ENCODE measurements around the gene TSFM. TPM values are rescaled to one million over a fixed set of nuclear protein-coding genes. Genes with fewer than 3 reads are reported as not detected.

TSFM gene
- total RNA-seq, 1 experiment from 2014 or later: 40.3 TPM

DNA sequence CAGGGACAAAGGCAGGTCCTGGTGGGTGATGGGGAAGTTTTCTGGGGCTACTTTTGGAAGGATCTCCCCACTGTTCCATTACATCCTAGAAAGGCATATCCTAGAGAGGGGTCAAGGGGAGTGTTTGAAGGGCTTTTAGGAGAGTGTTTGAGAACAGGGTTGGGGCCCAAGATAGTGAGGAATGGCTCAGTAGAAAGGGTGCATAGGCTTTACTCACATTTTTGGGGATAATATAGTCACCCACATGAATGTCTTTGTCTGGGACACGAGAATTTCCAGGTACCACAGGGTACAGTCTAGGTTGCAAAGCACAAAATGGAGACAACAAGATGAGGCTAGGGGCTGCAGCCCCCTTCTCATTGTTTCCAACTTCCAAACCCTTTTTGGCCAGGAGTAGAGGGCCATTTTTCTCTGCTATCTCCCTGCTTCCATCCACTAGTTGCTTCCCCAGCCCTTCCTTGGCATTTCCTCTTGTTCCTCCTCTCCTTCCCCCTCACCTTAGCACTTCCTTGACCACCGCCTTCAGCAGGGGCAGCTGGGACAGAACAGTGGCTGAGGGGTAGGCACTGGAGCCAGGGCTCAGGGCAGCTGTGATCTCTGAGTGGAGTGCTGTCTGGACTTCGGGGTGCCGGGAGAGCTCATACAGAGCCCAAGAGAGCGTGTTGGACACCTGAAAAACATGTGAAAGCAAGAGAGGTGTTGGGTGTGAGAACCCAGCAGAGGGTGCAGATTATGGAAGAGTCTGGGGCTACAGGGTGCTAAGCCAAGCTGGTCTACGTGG is 18.5 kb upstream of the TSFM start:
- no peaks in the 10 kb centered on the region for H3K9me3 ChIP-seq (ENCODE audit: control insufficient read depth, insufficient read depth, low read depth, low read length)
- POLR2A ChIA-PET: no interaction called here
- in situ Hi-C loops (cut with HindIII; ENCODE audit: low pct_unique_long_range_greater_than_20kb, low sequenced_read_pairs): no loop called here
- peaks cover 4% of the 10 kb centered on the region; the same call in 1 of the 2 replicates for H3K27me3 ChIP-seq (ENCODE audit: control insufficient read depth, insufficient read depth, low read length)
- BruUV-seq (replicated peaks): no TSS peak
- H3K27ac ChIP-seq (ENCODE audit: low read length): no peak overlapping the region
- intact Hi-C loops (cut with micrococcal nuclease; ENCODE audit: unreplicated experiment): no loop called here
- DNase-seq (ENCODE audit: low read depth, low spot score) (no peak), ATAC-seq (no peak)
- H3K36me3 ChIP-seq (ENCODE audit: control insufficient read depth, insufficient read depth, low read length): no peaks in the 10 kb centered on the region; the same call in 1 of the 2 replicates
- TF ChIP-seq, protein P1, sequence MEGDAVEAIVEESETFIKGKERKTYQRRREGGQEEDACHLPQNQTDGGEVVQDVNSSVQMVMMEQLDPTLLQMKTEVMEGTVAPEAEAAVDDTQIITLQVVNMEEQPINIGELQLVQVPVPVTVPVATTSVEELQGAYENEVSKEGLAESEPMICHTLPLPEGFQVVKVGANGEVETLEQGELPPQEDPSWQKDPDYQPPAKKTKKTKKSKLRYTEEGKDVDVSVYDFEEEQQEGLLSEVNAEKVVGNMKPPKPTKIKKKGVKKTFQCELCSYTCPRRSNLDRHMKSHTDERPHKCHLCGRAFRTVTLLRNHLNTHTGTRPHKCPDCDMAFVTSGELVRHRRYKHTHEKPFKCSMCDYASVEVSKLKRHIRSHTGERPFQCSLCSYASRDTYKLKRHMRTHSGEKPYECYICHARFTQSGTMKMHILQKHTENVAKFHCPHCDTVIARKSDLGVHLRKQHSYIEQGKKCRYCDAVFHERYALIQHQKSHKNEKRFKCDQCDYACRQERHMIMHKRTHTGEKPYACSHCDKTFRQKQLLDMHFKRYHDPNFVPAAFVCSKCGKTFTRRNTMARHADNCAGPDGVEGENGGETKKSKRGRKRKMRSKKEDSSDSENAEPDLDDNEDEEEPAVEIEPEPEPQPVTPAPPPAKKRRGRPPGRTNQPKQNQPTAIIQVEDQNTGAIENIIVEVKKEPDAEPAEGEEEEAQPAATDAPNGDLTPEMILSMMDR (IDR thresholded peaks at IDR 0.05): no peak
- TF ChIP-seq SIN3A (IDR thresholded peaks at IDR 0.05; ENCODE audit: borderline replicate concordance, insufficient read depth, low read depth, low read length) (no peak), TCF7L2 (IDR thresholded peaks at IDR 0.05; ENCODE audit: low read depth, low read length) (no peak), POLR2AphosphoS5 (IDR thresholded peaks at IDR 0.05; ENCODE audit: low read depth, low read length) (no peak)
- TF ChIP-seq, protein P2, sequence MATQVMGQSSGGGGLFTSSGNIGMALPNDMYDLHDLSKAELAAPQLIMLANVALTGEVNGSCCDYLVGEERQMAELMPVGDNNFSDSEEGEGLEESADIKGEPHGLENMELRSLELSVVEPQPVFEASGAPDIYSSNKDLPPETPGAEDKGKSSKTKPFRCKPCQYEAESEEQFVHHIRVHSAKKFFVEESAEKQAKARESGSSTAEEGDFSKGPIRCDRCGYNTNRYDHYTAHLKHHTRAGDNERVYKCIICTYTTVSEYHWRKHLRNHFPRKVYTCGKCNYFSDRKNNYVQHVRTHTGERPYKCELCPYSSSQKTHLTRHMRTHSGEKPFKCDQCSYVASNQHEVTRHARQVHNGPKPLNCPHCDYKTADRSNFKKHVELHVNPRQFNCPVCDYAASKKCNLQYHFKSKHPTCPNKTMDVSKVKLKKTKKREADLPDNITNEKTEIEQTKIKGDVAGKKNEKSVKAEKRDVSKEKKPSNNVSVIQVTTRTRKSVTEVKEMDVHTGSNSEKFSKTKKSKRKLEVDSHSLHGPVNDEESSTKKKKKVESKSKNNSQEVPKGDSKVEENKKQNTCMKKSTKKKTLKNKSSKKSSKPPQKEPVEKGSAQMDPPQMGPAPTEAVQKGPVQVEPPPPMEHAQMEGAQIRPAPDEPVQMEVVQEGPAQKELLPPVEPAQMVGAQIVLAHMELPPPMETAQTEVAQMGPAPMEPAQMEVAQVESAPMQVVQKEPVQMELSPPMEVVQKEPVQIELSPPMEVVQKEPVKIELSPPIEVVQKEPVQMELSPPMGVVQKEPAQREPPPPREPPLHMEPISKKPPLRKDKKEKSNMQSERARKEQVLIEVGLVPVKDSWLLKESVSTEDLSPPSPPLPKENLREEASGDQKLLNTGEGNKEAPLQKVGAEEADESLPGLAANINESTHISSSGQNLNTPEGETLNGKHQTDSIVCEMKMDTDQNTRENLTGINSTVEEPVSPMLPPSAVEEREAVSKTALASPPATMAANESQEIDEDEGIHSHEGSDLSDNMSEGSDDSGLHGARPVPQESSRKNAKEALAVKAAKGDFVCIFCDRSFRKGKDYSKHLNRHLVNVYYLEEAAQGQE (IDR thresholded peaks at IDR 0.05; ENCODE audit: insufficient read depth in 1 of 2, low read depth in 2 of 2, low read length in 1 of 2): no peak
- peak overlapping the region in 1 of 2 experiments; percentile 57; a peak in 1 of 4 replicates for H3K4me3 ChIP-seq (ENCODE audit: low read depth in 2 of 2, low read length in 2 of 2)
- peaks cover 15% of the 10 kb centered on the region for H3K4me1 ChIP-seq (ENCODE audit: control insufficient read depth, insufficient read depth, low read length)
- CTCF ChIA-PET: no interaction called here

DNA sequence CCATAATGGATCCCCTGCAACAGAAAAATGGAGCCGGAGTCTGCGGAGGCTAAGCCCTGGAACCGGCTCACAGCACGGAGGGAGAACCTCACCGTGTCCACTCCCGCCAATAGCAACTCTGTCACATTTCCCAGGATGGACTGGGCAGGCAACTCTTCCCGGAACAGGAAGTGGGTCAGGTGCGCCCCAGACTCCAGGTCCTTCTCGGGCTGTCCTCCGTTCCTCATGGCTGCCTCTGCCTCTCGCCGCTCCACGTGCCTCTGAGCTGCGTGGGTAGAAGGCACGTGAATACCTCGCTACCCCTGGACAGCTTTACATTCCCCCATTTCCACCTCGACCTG is 18.0 kb upstream of the TSFM start:
- ChIA-PET CTCF (no interaction called here), POLR2A (no interaction called here)
- Histone ChIP-seq H3K27ac (ENCODE audit: low read length) (peak overlapping the region; percentile 64), H3K9me3 (ENCODE audit: control insufficient read depth, insufficient read depth, low read depth, low read length) (no peaks in the 10 kb centered on the region), H3K4me3 (ENCODE audit: low read depth in 2 of 2, low read length in 2 of 2) (peak overlapping the region; percentile 37 to 57), H3K36me3 (ENCODE audit: control insufficient read depth, insufficient read depth, low read length) (no peaks in the 10 kb centered on the region; the same call in 1 of the 2 replicates), H3K27me3 (ENCODE audit: control insufficient read depth, insufficient read depth, low read length) (peaks cover 4% of the 10 kb centered on the region; the same call in 1 of the 2 replicates), H3K4me1 (ENCODE audit: control insufficient read depth, insufficient read depth, low read length) (peaks cover 15% of the 10 kb centered on the region)
- DNase-seq (ENCODE audit: low read depth, low spot score) (no peak), ATAC-seq (no peak)
- TF ChIP-seq SIN3A (IDR thresholded peaks at IDR 0.05; ENCODE audit: borderline replicate concordance, insufficient read depth, low read depth, low read length) (no peak), TCF7L2 (IDR thresholded peaks at IDR 0.05; ENCODE audit: low read depth, low read length) (no peak), POLR2AphosphoS5 (IDR thresholded peaks at IDR 0.05; ENCODE audit: low read depth, low read length) (no peak)
- TF ChIP-seq, protein P1 (IDR thresholded peaks at IDR 0.05): no peak
- TF ChIP-seq, protein P2 (IDR thresholded peaks at IDR 0.05; ENCODE audit: insufficient read depth in 1 of 2, low read depth in 2 of 2, low read length in 1 of 2): no peak
- intact Hi-C loops (cut with micrococcal nuclease; ENCODE audit: unreplicated experiment) (no loop called here), in situ Hi-C loops (cut with HindIII; ENCODE audit: low pct_unique_long_range_greater_than_20kb, low sequenced_read_pairs) (no loop called here)
- BruUV-seq (replicated peaks): no TSS peak

Measured in Panc1 (cell line).